KBM-7 (cell line): ENCODE data around the gene OLFML3.
"Not testable (repeated sequence)": the region's sequence is repeated elsewhere in the genome, so short reads cannot be mapped to it uniquely, and the experiment has no call there.

ENCODE experiments used
- DNase-seq: peaks from one replicate; pipeline ENCODE4 v3.0.0-alpha.2; 2015
- in situ Hi-C: fragments of 300-500 bp; cut with MboI; formaldehyde crosslinking; loops from 2 replicates; pipeline ENCODE4 v1.14.3; 2020; ENCODE audit warnings: low sequenced_read_pairs, low pct_unique_long_range_greater_than_20kb, mixed read lengths

OLFML3 gene

GRCh38 chr1:114010433-114011184, 31.3 kb downstream of the OLFML3 start:
- in situ Hi-C loops = no loop called here

GRCh38 chr1:114011796-114012195, 32.5 kb downstream of the OLFML3 start:
- DNase-seq = no peak
- in situ Hi-C loops = no loop called here

More at GRCh38 chr1:114010433-114011184, 31.3 kb downstream of the OLFML3 start:
- DNase-seq = no peak

- DNase-seq = no peak
Observed at GRCh38 chr1:114015075-114015474, 35.8 kb downstream of the OLFML3 start.

GRCh38 chr1:114019724-114020123, 40.5 kb downstream of the OLFML3 start:
- DNase-seq, in situ Hi-C loops: not testable (repeated sequence)

More at GRCh38 chr1:114015075-114015474, 35.8 kb downstream of the OLFML3 start:
- in situ Hi-C loops = no loop called here

GRCh38 chr1:114021665-114022099, 42.4 kb downstream of the OLFML3 start:
- no peak for DNase-seq
- in situ Hi-C loops = no loop called here

GRCh38 chr1:114022877-114023276, 43.6 kb downstream of the OLFML3 start:
- no peak for DNase-seq
- in situ Hi-C loops = no loop called here

- no peak for DNase-seq
- in situ Hi-C loops = no loop called here
Observed at GRCh38 chr1:114023377-114023776, 44.1 kb downstream of the OLFML3 start.

GRCh38 chr1:114024049-114024448, 44.8 kb downstream of the OLFML3 start:
- in situ Hi-C loops = no loop called here
- DNase-seq = no peak

- no peak for DNase-seq
- in situ Hi-C loops = no loop called here
Observed at GRCh38 chr1:114025609-114026401, 46.5 kb downstream of the OLFML3 start.

GRCh38 chr1:114026797-114027196, 47.5 kb downstream of the OLFML3 start:
- in situ Hi-C loops = no loop called here
- no peak for DNase-seq
